Measurements from ENCODE around the gene DZIP3. TPM values are rescaled to one million over a fixed set of nuclear protein-coding genes. Genes with fewer than 3 reads are reported as not detected.
"Not testable (repeated sequence)": the region's sequence is repeated elsewhere in the genome, so short reads cannot be mapped to it uniquely, and the experiment has no call there.

The DZIP3 gene
- total RNA-seq, 2 experiments from 2014 or later = 8.7 to 10.4 TPM

- POLR2A ChIA-PET = no interaction called here
- CTCF ChIA-PET = interaction anchor here (1.0 to 1.5 kb wide), 4 partner anchors 10 to 251 kb away, joined by 4 to 8 read pairs (median 4); no protein-coding TSS in a partner anchor
These were observed 74.7 kb downstream of the DZIP3 start for GRCh38 chr3:108664266-108664665.

- CTCF ChIA-PET = no interaction called here
- POLR2A ChIA-PET = interaction anchor here (0.7 kb wide), 1 partner anchor 231 kb away, joined by 3 read pairs; no protein-coding TSS in a partner anchor
These were observed 77.8 kb downstream of the DZIP3 start for GRCh38 chr3:108667312-108667711.

GRCh38 chr3:108669208-108669607 lies 79.7 kb downstream of the DZIP3 start:
- CTCF ChIA-PET = no interaction called here
- POLR2A ChIA-PET = interaction anchor here (0.6 kb wide), 1 partner anchor 281 kb away, joined by 3 read pairs; no protein-coding TSS in a partner anchor

GRCh38 chr3:108672701-108673100 lies 83.2 kb downstream of the DZIP3 start:
- CTCF ChIA-PET = interaction anchor here (1.8 kb wide), 1 partner anchor 11 kb away, joined by 7 read pairs; no protein-coding TSS in a partner anchor
- POLR2A ChIA-PET = no interaction called here

GRCh38 chr3:108673988-108674661 lies 84.6 kb downstream of the DZIP3 start:
- ChIA-PET CTCF (interaction anchor here (1.2 kb wide), 1 partner anchor 10 kb away, joined by 4 read pairs; no protein-coding TSS in a partner anchor), POLR2A (no interaction called here)

GRCh38 chr3:108677811-108678210 lies 88.3 kb downstream of the DZIP3 start:
- ChIA-PET CTCF (no interaction called here), POLR2A (no interaction called here)

- CTCF ChIA-PET, POLR2A ChIA-PET: not testable (repeated sequence)
These were observed 102.8 kb downstream of the DZIP3 start for GRCh38 chr3:108692286-108692685.

GRCh38 chr3:108698461-108698860 lies 108.9 kb downstream of the DZIP3 start:
- CTCF ChIA-PET = no interaction called here
- POLR2A ChIA-PET = no interaction called here

- ChIA-PET CTCF (interaction anchor here (0.5 kb wide), 1 partner anchor 241 kb away, joined by 3 read pairs; no protein-coding TSS in a partner anchor), POLR2A (no interaction called here)
These were observed 115.5 kb downstream of the DZIP3 start for GRCh38 chr3:108705045-108705444.

- POLR2A ChIA-PET = no interaction called here
- CTCF ChIA-PET = no interaction called here
These were observed 123.5 kb downstream of the DZIP3 start for GRCh38 chr3:108713009-108713516.

GRCh38 chr3:108713816-108714215 lies 124.3 kb downstream of the DZIP3 start:
- POLR2A ChIA-PET = no interaction called here

GRCh38 chr3:108718454-108718853 lies 128.9 kb downstream of the DZIP3 start:
- ChIA-PET CTCF (interaction anchor here (1.3 kb wide), 1 partner anchor 197 kb away, joined by 6 read pairs; no protein-coding TSS in a partner anchor), POLR2A (no interaction called here)

More at GRCh38 chr3:108713816-108714215, 124.3 kb downstream of the DZIP3 start:
- CTCF ChIA-PET = no interaction called here

GRCh38 chr3:108719178-108719806 lies 129.8 kb downstream of the DZIP3 start:
- ChIA-PET POLR2A (no interaction called here), CTCF (interaction anchor here (1.3 kb wide), 1 partner anchor 196 kb away, joined by 6 read pairs; no protein-coding TSS in a partner anchor)

- CTCF ChIA-PET = no interaction called here
- POLR2A ChIA-PET = no interaction called here
These were observed 133.2 kb downstream of the DZIP3 start for GRCh38 chr3:108722724-108723123.

- POLR2A ChIA-PET = no interaction called here
- CTCF ChIA-PET = no interaction called here
These were observed 134.6 kb downstream of the DZIP3 start for GRCh38 chr3:108724101-108724500.

GRCh38 chr3:108728105-108728504 lies 138.6 kb downstream of the DZIP3 start:
- ChIA-PET CTCF (interaction anchor here (0.6 kb wide), 1 partner anchor 13 kb away, joined by 3 read pairs; no protein-coding TSS in a partner anchor), POLR2A (interaction anchor here (0.6 kb wide), 1 partner anchor 49 kb away, joined by 5 read pairs; no protein-coding TSS in a partner anchor)

- ChIA-PET POLR2A (no interaction called here), CTCF (interaction anchor here (0.6 to 1.1 kb wide), 2 partner anchors 8 to 14 kb away, joined by 3 read pairs; no protein-coding TSS in a partner anchor)
These were observed 139.4 kb downstream of the DZIP3 start for GRCh38 chr3:108728934-108729333.

GRCh38 chr3:108736821-108737220 lies 147.3 kb downstream of the DZIP3 start:
- POLR2A ChIA-PET = no interaction called here
- CTCF ChIA-PET = no interaction called here

GRCh38 chr3:108742929-108743328 lies 153.4 kb downstream of the DZIP3 start:
- CTCF ChIA-PET = no interaction called here
- POLR2A ChIA-PET = no interaction called here
